HCT116 (cell line): ENCODE results near the gene METTL2B.

Experiments used
- EZH2phosphoT487 ChIP-seq: fragments of 200-600 bp; IDR thresholded peaks from 2 replicates; pipeline ENCODE4 v1.6.1; 2018; ENCODE audit warnings: antibody characterized with exemption, borderline replicate concordance
- POLR2A ChIP-seq: IDR thresholded peaks from 2 replicates; pipeline ENCODE4 v1.7.0; 2011; ENCODE audit warnings: borderline replicate concordance; ENCODE audit not compliant: insufficient read depth, insufficient read length; ENCODE audit errors: extremely low read depth

GRCh38 chr7:128447941-128448564, 28.5 kb upstream of the METTL2B start:
- TF ChIP-seq POLR2A, result no peak
- TF ChIP-seq EZH2phosphoT487, result no peak
